HG03139 (cell line): ENCODE measurements around the gene INTS6.

Experiments used
- ATAC-seq: cut with Tn5 transposase; IDR thresholded peaks from one replicate; pipeline ENCODE4 v1.9.1; 2021; ENCODE audit not compliant: unreplicated experiment

Gene INTS6

GRCh38 chr13:51348069-51348967, 104.5 kb downstream of the INTS6 start:
- no peak for ATAC-seq

- ATAC-seq, result no peak
Measured at GRCh38 chr13:51347099-51347498, 105.7 kb downstream of the INTS6 start.

GRCh38 chr13:51346397-51346796, 106.4 kb downstream of the INTS6 start:
- peak; percentile 68 for ATAC-seq

- no peak for ATAC-seq
Measured at GRCh38 chr13:51343475-51343874, 109.4 kb downstream of the INTS6 start.

GRCh38 chr13:51342706-51343105, 110.1 kb downstream of the INTS6 start:
- ATAC-seq, result no peak

- no peak for ATAC-seq
Measured at GRCh38 chr13:51341791-51342190, 111.0 kb downstream of the INTS6 start.

GRCh38 chr13:51341232-51341631, 111.6 kb downstream of the INTS6 start:
- no peak for ATAC-seq

- no peak for ATAC-seq
Measured at GRCh38 chr13:51339952-51340732, 112.7 kb downstream of the INTS6 start.

- ATAC-seq, result no peak
Measured at GRCh38 chr13:51339354-51339753, 113.5 kb downstream of the INTS6 start, which contains the start of gene SERPINE3. TSS of gene SERPINE3 (plus strand) at chr13:51339691. CDS start at chr13:51341092, 1,401 bp downstream.

- ATAC-seq, result no peak
Measured at GRCh38 chr13:51336746-51337145, 116.1 kb downstream of the INTS6 start.

- no peak for ATAC-seq
Measured at GRCh38 chr13:51333826-51334225, 119.0 kb downstream of the INTS6 start.

- ATAC-seq, result no peak
Measured at GRCh38 chr13:51333421-51333820, 119.4 kb downstream of the INTS6 start.

- no peak for ATAC-seq
Measured at GRCh38 chr13:51332566-51333361, 120.1 kb downstream of the INTS6 start.

- no peak for ATAC-seq
Measured at GRCh38 chr13:51331354-51331861, 121.4 kb downstream of the INTS6 start.

- ATAC-seq, result no peak
Measured at GRCh38 chr13:51330791-51331190, 122.0 kb downstream of the INTS6 start.

GRCh38 chr13:51329606-51330005, 123.2 kb downstream of the INTS6 start:
- no peak for ATAC-seq

GRCh38 chr13:51328488-51328887, 124.3 kb downstream of the INTS6 start:
- ATAC-seq, result no peak

- no peak for ATAC-seq
Measured at GRCh38 chr13:51327961-51328360, 124.9 kb downstream of the INTS6 start.

GRCh38 chr13:51326777-51327176, 126.1 kb downstream of the INTS6 start:
- no peak for ATAC-seq

- no peak for ATAC-seq
Measured at GRCh38 chr13:51325837-51326236, 127.0 kb downstream of the INTS6 start.
